ENCODE measurements around the gene ALG14. TPM values are rescaled to one million over a fixed set of nuclear protein-coding genes. Genes with fewer than 3 reads are reported as not detected.

ALG14 gene, protein sequence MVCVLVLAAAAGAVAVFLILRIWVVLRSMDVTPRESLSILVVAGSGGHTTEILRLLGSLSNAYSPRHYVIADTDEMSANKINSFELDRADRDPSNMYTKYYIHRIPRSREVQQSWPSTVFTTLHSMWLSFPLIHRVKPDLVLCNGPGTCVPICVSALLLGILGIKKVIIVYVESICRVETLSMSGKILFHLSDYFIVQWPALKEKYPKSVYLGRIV
- total RNA-seq (2021; ENCODE audit: unreplicated experiment) (5.7 TPM), Bru-seq, nascent RNA (percentile 57 among the genes with signal in this experiment), BruChase-seq, experiment 1, labeled RNA remaining after a 6-hour chase (percentile 54 among the genes with signal in this experiment), BruChase-seq, experiment 2, labeled RNA remaining after a 2-hour chase (percentile 49 among the genes with signal in this experiment)
- polyA plus RNA-seq (2012), result 3.0 and 5.0 TPM in 2 replicates
- long read RNA-seq, full-length matches to known transcripts, result 8 of 16 reads
- long read RNA-seq, partial matches to known transcripts, result 0 of 16 reads
- long read RNA-seq, other reads (novel, unspliced or antisense), result 8 of 16 reads

DNA sequence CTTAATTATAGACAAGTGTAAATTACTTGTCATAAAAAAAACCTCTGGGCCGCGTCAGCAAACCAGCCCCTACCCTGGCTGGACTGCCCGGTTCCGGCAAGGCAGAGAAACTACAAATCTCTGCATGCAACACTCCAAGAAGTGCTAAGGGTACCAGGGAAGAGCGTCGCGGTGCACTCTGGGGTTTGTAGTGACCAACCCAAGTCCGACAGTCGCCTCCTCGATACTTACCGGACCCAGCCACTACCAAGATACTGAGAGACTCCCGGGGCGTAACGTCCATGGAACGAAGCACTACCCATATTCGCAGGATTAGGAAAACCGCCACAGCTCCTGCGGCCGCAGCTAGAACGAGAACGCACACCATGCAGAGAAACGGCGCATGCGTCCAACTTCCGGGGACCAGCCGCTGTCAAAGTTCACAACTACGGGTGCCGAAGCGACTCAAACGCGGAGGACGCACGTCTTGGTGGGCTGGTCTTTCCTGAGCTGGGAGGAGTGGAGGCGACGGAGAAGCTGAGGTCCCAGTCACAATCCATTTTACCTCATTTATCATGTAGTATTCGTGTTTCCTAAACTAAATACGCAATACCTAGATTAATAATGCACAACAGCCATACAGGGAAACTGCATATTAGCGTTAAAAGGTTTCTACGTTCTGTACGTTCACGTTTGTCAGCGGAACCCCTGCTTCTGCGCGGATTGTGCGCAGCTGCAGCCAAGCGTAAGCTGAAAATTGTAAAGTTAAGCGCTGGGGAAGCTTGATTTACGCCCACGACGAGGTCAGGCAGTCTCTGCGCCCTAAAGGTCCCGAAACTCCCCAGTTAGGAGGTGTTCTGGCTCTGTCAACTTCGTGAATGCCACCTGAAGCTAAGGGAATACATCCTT is at the start of gene ALG14:
TSS of gene ALG14 (minus strand) at position 420 of the 888 bp plus-strand sequence. CDS start at position 367, 53 bp downstream.
- Histone ChIP-seq H3K27me3 (ENCODE audit: insufficient read depth, low read length) (no peaks in the 10 kb centered on the region), H3K9ac (ENCODE audit: low read length) (peak within 1 kb of the TSS; percentile 60), H3K4me1 (ENCODE audit: control insufficient read depth in 1 of 2, insufficient read depth in 2 of 2, low read length in 2 of 2) (peaks cover 0 to 12% of the 10 kb centered on the region in 2 experiments; a peak in 2 of 4 replicates), H3K9me3 (ENCODE audit: control insufficient read depth in 1 of 2, insufficient read depth in 1 of 2, low read depth in 1 of 2, low read length in 2 of 2) (no peaks in the 10 kb centered on the region), H3K9me2 (ENCODE audit: insufficient read depth) (no peaks in the 10 kb centered on the region), H3K36me3 (ENCODE audit: control insufficient read depth in 1 of 2, insufficient read depth in 2 of 2, low read length in 2 of 2) (no peaks in the 10 kb centered on the region), H2AFZ (ENCODE audit: low read depth, low read length, poor library complexity, severe bottlenecking) (peak within 1 kb of the TSS; percentile 92), H3K4me3 (replicated peaks in 1 of 2; ENCODE audit: low read depth in 1 of 2, low read length in 2 of 2) (peak within 1 kb of the TSS; percentile 78 to 88), H3K4me2 (ENCODE audit: low read length) (peak within 1 kb of the TSS; percentile 73), H3K27ac (ENCODE audit: low read depth, low read length) (peak within 1 kb of the TSS; percentile 74), H3K79me2 (ENCODE audit: insufficient read depth, low read length) (no peaks in the 10 kb centered on the region), H4K20me1 (ENCODE audit: insufficient read depth) (no peaks in the 10 kb centered on the region)
- DNase-seq (ENCODE audit: low read depth, low spot score) (peak; percentile 94), ATAC-seq (peak; percentile 98)
- TSS peak; percentile 90 for BruUV-seq (replicated peaks)
- TF ChIP-seq SIN3A (IDR thresholded peaks at IDR 0.05; ENCODE audit: low read depth) (peak; percentile 61), SP1 (IDR thresholded peaks at IDR 0.05; ENCODE audit: low read depth) (peak; percentile 61; the same call in 1 of the 2 replicates), ZFX (IDR thresholded peaks at IDR 0.05) (no peak), EGR1 (IDR thresholded peaks at IDR 0.05; ENCODE audit: low read depth) (peak; percentile 56; the same call in 1 of the 2 replicates), CBX3 (IDR thresholded peaks at IDR 0.05; ENCODE audit: low read depth) (peak; percentile 71), ELF1 (IDR thresholded peaks at IDR 0.05; ENCODE audit: borderline replicate concordance, low read depth) (peak; percentile 92), POLR2AphosphoS5 (IDR thresholded peaks at IDR 0.05; ENCODE audit: low read depth, low read length) (peak; percentile 89), EZH2 (IDR thresholded peaks at IDR 0.05) (no peak), POLR2A (IDR thresholded peaks at IDR 0.05; ENCODE audit: borderline replicate concordance, extremely low read depth, insufficient read depth, insufficient read length) (peak; percentile 74), ZNF274 (IDR thresholded peaks at IDR 0.05; ENCODE audit: low read depth, low read length) (no peak), YY1 (IDR thresholded peaks at IDR 0.05; ENCODE audit: extremely low read depth, insufficient replicate concordance, low read depth, low read length) (peak; percentile 66)
- TF ChIP-seq, protein P1, sequence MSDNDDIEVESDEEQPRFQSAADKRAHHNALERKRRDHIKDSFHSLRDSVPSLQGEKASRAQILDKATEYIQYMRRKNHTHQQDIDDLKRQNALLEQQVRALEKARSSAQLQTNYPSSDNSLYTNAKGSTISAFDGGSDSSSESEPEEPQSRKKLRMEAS (IDR thresholded peaks at IDR 0.05), result peak; percentile 80
- TF ChIP-seq, protein P2, sequence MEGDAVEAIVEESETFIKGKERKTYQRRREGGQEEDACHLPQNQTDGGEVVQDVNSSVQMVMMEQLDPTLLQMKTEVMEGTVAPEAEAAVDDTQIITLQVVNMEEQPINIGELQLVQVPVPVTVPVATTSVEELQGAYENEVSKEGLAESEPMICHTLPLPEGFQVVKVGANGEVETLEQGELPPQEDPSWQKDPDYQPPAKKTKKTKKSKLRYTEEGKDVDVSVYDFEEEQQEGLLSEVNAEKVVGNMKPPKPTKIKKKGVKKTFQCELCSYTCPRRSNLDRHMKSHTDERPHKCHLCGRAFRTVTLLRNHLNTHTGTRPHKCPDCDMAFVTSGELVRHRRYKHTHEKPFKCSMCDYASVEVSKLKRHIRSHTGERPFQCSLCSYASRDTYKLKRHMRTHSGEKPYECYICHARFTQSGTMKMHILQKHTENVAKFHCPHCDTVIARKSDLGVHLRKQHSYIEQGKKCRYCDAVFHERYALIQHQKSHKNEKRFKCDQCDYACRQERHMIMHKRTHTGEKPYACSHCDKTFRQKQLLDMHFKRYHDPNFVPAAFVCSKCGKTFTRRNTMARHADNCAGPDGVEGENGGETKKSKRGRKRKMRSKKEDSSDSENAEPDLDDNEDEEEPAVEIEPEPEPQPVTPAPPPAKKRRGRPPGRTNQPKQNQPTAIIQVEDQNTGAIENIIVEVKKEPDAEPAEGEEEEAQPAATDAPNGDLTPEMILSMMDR (IDR thresholded peaks at IDR 0.05 in 2 of 3, conservative IDR thresholded peaks at IDR 0.05 in 1 of 3; ENCODE audit: borderline replicate concordance in 1 of 3, insufficient read depth in 1 of 3, low read depth in 2 of 3, low read length in 2 of 3), result no peak
- TF ChIP-seq, protein P3, sequence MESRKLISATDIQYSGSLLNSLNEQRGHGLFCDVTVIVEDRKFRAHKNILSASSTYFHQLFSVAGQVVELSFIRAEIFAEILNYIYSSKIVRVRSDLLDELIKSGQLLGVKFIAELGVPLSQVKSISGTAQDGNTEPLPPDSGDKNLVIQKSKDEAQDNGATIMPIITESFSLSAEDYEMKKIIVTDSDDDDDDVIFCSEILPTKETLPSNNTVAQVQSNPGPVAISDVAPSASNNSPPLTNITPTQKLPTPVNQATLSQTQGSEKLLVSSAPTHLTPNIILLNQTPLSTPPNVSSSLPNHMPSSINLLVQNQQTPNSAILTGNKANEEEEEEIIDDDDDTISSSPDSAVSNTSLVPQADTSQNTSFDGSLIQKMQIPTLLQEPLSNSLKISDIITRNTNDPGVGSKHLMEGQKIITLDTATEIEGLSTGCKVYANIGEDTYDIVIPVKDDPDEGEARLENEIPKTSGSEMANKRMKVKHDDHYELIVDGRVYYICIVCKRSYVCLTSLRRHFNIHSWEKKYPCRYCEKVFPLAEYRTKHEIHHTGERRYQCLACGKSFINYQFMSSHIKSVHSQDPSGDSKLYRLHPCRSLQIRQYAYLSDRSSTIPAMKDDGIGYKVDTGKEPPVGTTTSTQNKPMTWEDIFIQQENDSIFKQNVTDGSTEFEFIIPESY (IDR thresholded peaks at IDR 0.05; ENCODE audit: extremely low read depth, insufficient replicate concordance, low read length), result peak; percentile 87
- TF ChIP-seq, protein P4, sequence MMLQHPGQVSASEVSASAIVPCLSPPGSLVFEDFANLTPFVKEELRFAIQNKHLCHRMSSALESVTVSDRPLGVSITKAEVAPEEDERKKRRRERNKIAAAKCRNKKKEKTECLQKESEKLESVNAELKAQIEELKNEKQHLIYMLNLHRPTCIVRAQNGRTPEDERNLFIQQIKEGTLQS (IDR thresholded peaks at IDR 0.05), result no peak
- POLR2A ChIA-PET, result interaction anchor here (1.2 kb wide), 1 partner anchor 161 kb away, joined by 5 read pairs; the partner anchor contains the start of gene RWDD3
- intact Hi-C loops (cut with micrococcal nuclease), result no loop called here
- RAD21 ChIA-PET (ENCODE audit: low non-redundant PET in 1 of 2, low total read pairs in 2 of 2, uncharacterized antibody in 2 of 2, unreplicated experiment in 2 of 2), result interaction anchor here (0.6 to 1.4 kb wide), 4 partner anchors 17 to 161 kb away, joined by 3 to 8 read pairs (median 4); partner anchors contain the start of genes RWDD3 (in 2 of the 2) and CNN3 (in 1 of the 2)
- CTCF ChIA-PET, result interaction anchor here (0.9 to 2.2 kb wide), 4 partner anchors 12 to 161 kb away, joined by 3 to 25 read pairs (median 9); partner anchors contain the start of genes RWDD3 and TLCD4

All from HCT116 (cell line).